ENCODE results near the gene ZNF189.

Gene ZNF189

GRCh38 chr9:101398068-101398929, at the start of gene ZNF189, which contains the start of gene MRPL50:
Gene ZNF189 (plus strand): TSS chr9:101398851. CDS start chr9:101399157, 306 bp downstream.
Gene MRPL50 (minus strand): TSS chr9:101398618. CDS start chr9:101398592, 26 bp downstream.
- Histone ChIP-seq H3K4me3 (ENCODE audit: low read depth in 1 of 5, low read length in 5 of 5) (peak within 1 kb of the TSS; percentile 73 to 99 (median 91)), H3K9ac (ENCODE audit: low read length in 5 of 5) (peak within 1 kb of the TSS; percentile 91 to 98 (median 96)), H3K9me3 (ENCODE audit: control insufficient read depth in 5 of 5, low read length in 5 of 5) (peaks cover 3 to 8% (median 3%) of the 10 kb centered on the region in 5 donors), H3K27me3 (ENCODE audit: control insufficient read depth in 5 of 5, insufficient read depth in 4 of 5, low read length in 5 of 5) (no peaks in the 10 kb centered on the region), H3K27ac (ENCODE audit: low read depth, low read length) (peak within 1 kb of the TSS; percentile 93), H3K36me3 (ENCODE audit: control insufficient read depth in 5 of 5, insufficient read depth in 5 of 5, low read length in 5 of 5) (peaks cover 29 to 34% (median 32%) of the 10 kb centered on the region in 5 donors), H3K4me1 (ENCODE audit: control insufficient read depth in 5 of 5, insufficient read depth in 5 of 5, low read length in 5 of 5) (peaks cover 6 to 34% (median 31%) of the 10 kb centered on the region in 5 donors)

GRCh38 chr9:101350285-101350684, 48.4 kb upstream of the ZNF189 start:
- no peaks in the 10 kb centered on the region for H3K9me3 ChIP-seq (ENCODE audit: control insufficient read depth in 5 of 5, low read length in 5 of 5)
- H3K27me3 ChIP-seq (ENCODE audit: control insufficient read depth in 5 of 5, insufficient read depth in 4 of 5, low read length in 5 of 5), result no peaks in the 10 kb centered on the region
- no peak overlapping the region for H3K4me3 ChIP-seq (ENCODE audit: low read depth in 1 of 5, low read length in 5 of 5)
- no peak overlapping the region for H3K27ac ChIP-seq (ENCODE audit: low read depth, low read length)
- H3K4me1 ChIP-seq (ENCODE audit: control insufficient read depth in 5 of 5, insufficient read depth in 5 of 5, low read length in 5 of 5), result no peaks in the 10 kb centered on the region
- no peaks in the 10 kb centered on the region for H3K36me3 ChIP-seq (ENCODE audit: control insufficient read depth in 5 of 5, insufficient read depth in 5 of 5, low read length in 5 of 5)
- H3K9ac ChIP-seq (ENCODE audit: low read length in 5 of 5), result no peak overlapping the region

DNA sequence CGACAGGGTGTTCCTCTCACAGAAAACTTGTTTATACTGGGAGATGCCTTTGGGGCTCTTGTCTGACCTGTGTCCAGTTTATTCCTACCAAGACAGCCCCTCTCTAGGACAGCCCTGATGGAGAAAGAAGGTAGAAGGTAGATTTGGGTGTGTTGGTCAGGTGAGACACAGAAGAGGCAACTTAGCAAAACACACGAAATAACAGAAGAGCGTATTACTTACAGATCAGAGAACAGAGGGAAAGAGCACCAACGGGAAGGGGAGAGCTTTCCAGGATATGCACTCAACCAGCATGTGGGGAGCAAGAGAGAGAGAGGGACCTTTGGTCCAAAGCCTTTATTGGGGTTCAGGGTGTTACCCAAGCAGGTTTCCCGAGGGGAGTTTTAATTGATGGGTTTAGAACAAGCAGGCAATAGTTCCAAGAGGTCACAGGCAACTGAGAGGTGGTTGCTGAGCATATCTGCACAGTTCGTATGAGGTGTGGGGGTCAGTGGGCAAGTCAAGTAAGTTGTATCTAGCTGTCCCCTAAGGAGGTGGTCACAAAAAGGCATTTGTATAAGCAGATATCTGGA, 45.7 kb upstream of the ZNF189 start:
- H3K27me3 ChIP-seq (ENCODE audit: control insufficient read depth in 5 of 5, insufficient read depth in 4 of 5, low read length in 5 of 5), result no peaks in the 10 kb centered on the region
- H3K9ac ChIP-seq (ENCODE audit: low read length in 5 of 5), result no peak overlapping the region
- H3K4me3 ChIP-seq (ENCODE audit: low read depth in 1 of 5, low read length in 5 of 5), result no peak overlapping the region
- no peak overlapping the region for H3K27ac ChIP-seq (ENCODE audit: low read depth, low read length)
- no peaks in the 10 kb centered on the region for H3K9me3 ChIP-seq (ENCODE audit: control insufficient read depth in 5 of 5, low read length in 5 of 5)
- H3K36me3 ChIP-seq (ENCODE audit: control insufficient read depth in 5 of 5, insufficient read depth in 5 of 5, low read length in 5 of 5), result no peaks in the 10 kb centered on the region
- H3K4me1 ChIP-seq (ENCODE audit: control insufficient read depth in 5 of 5, insufficient read depth in 5 of 5, low read length in 5 of 5), result no peaks in the 10 kb centered on the region

DNA sequence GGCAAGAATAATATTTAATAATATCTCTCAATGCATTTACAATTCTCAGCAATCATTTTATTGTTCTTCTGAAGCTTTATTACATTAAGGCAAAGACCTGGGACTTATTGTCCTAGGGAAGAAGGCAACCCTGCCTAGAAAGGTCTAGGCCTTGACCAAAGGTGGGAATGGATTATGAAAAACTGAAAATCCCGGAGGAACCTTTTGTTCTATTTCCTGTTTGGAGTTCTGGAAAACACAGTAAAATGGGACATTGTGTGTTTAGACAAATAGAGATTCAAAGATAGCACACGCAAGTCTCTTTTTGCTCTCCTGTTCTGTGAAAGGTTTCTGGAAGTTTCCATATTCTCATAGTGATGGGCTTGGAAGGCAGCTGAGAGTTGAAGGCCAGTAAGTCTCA, 45.0 kb upstream of the ZNF189 start:
- no peaks in the 10 kb centered on the region for H3K4me1 ChIP-seq (ENCODE audit: control insufficient read depth in 5 of 5, insufficient read depth in 5 of 5, low read length in 5 of 5)
- H3K9me3 ChIP-seq (ENCODE audit: control insufficient read depth in 5 of 5, low read length in 5 of 5), result no peaks in the 10 kb centered on the region
- no peak overlapping the region for H3K9ac ChIP-seq (ENCODE audit: low read length in 5 of 5)
- no peaks in the 10 kb centered on the region for H3K27me3 ChIP-seq (ENCODE audit: control insufficient read depth in 5 of 5, insufficient read depth in 4 of 5, low read length in 5 of 5)
- no peak overlapping the region for H3K27ac ChIP-seq (ENCODE audit: low read depth, low read length)
- no peak overlapping the region for H3K4me3 ChIP-seq (ENCODE audit: low read depth in 1 of 5, low read length in 5 of 5)
- no peaks in the 10 kb centered on the region for H3K36me3 ChIP-seq (ENCODE audit: control insufficient read depth in 5 of 5, insufficient read depth in 5 of 5, low read length in 5 of 5)

GRCh38 chr9:101354143-101354764, 44.4 kb upstream of the ZNF189 start:
- Histone ChIP-seq H3K9ac (ENCODE audit: low read length in 5 of 5) (no peak overlapping the region), H3K27ac (ENCODE audit: low read depth, low read length) (no peak overlapping the region), H3K36me3 (ENCODE audit: control insufficient read depth in 5 of 5, insufficient read depth in 5 of 5, low read length in 5 of 5) (no peaks in the 10 kb centered on the region), H3K4me3 (ENCODE audit: low read depth in 1 of 5, low read length in 5 of 5) (no peak overlapping the region), H3K4me1 (ENCODE audit: control insufficient read depth in 5 of 5, insufficient read depth in 5 of 5, low read length in 5 of 5) (no peaks in the 10 kb centered on the region), H3K27me3 (ENCODE audit: control insufficient read depth in 5 of 5, insufficient read depth in 4 of 5, low read length in 5 of 5) (no peaks in the 10 kb centered on the region), H3K9me3 (ENCODE audit: control insufficient read depth in 5 of 5, low read length in 5 of 5) (no peaks in the 10 kb centered on the region)

- Histone ChIP-seq H3K4me1 (ENCODE audit: control insufficient read depth in 5 of 5, insufficient read depth in 5 of 5, low read length in 5 of 5) (no peaks in the 10 kb centered on the region), H3K27ac (ENCODE audit: low read depth, low read length) (no peak overlapping the region), H3K9ac (ENCODE audit: low read length in 5 of 5) (no peak overlapping the region), H3K4me3 (ENCODE audit: low read depth in 1 of 5, low read length in 5 of 5) (no peak overlapping the region), H3K9me3 (ENCODE audit: control insufficient read depth in 5 of 5, low read length in 5 of 5) (no peaks in the 10 kb centered on the region), H3K36me3 (ENCODE audit: control insufficient read depth in 5 of 5, insufficient read depth in 5 of 5, low read length in 5 of 5) (no peaks in the 10 kb centered on the region), H3K27me3 (ENCODE audit: control insufficient read depth in 5 of 5, insufficient read depth in 4 of 5, low read length in 5 of 5) (no peaks in the 10 kb centered on the region)
Measured at GRCh38 chr9:101354765-101355708, 43.6 kb upstream of the ZNF189 start.

GRCh38 chr9:101356619-101357018, 42.0 kb upstream of the ZNF189 start:
- Histone ChIP-seq H3K27ac (ENCODE audit: low read depth, low read length) (no peak overlapping the region), H3K27me3 (ENCODE audit: control insufficient read depth in 5 of 5, insufficient read depth in 4 of 5, low read length in 5 of 5) (no peaks in the 10 kb centered on the region), H3K4me1 (ENCODE audit: control insufficient read depth in 5 of 5, insufficient read depth in 5 of 5, low read length in 5 of 5) (no peaks in the 10 kb centered on the region), H3K9ac (ENCODE audit: low read length in 5 of 5) (no peak overlapping the region), H3K4me3 (ENCODE audit: low read depth in 1 of 5, low read length in 5 of 5) (no peak overlapping the region), H3K36me3 (ENCODE audit: control insufficient read depth in 5 of 5, insufficient read depth in 5 of 5, low read length in 5 of 5) (no peaks in the 10 kb centered on the region), H3K9me3 (ENCODE audit: control insufficient read depth in 5 of 5, low read length in 5 of 5) (no peaks in the 10 kb centered on the region)

- no peak overlapping the region for H3K4me3 ChIP-seq (ENCODE audit: low read depth in 1 of 5, low read length in 5 of 5)
- H3K4me1 ChIP-seq (ENCODE audit: control insufficient read depth in 5 of 5, insufficient read depth in 5 of 5, low read length in 5 of 5), result no peaks in the 10 kb centered on the region
- H3K9ac ChIP-seq (ENCODE audit: low read length in 5 of 5), result no peak overlapping the region
- H3K27me3 ChIP-seq (ENCODE audit: control insufficient read depth in 5 of 5, insufficient read depth in 4 of 5, low read length in 5 of 5), result no peaks in the 10 kb centered on the region
- no peak overlapping the region for H3K27ac ChIP-seq (ENCODE audit: low read depth, low read length)
- H3K36me3 ChIP-seq (ENCODE audit: control insufficient read depth in 5 of 5, insufficient read depth in 5 of 5, low read length in 5 of 5), result no peaks in the 10 kb centered on the region
- H3K9me3 ChIP-seq (ENCODE audit: control insufficient read depth in 5 of 5, low read length in 5 of 5), result no peaks in the 10 kb centered on the region
Measured at GRCh38 chr9:101359679-101360078, 39.0 kb upstream of the ZNF189 start.

GRCh38 chr9:101360647-101361046, 38.0 kb upstream of the ZNF189 start:
- H3K4me3 ChIP-seq (ENCODE audit: low read depth in 1 of 5, low read length in 5 of 5), result no peak overlapping the region
- no peak overlapping the region for H3K27ac ChIP-seq (ENCODE audit: low read depth, low read length)
- H3K27me3 ChIP-seq (ENCODE audit: control insufficient read depth in 5 of 5, insufficient read depth in 4 of 5, low read length in 5 of 5), result no peaks in the 10 kb centered on the region
- no peaks in the 10 kb centered on the region for H3K36me3 ChIP-seq (ENCODE audit: control insufficient read depth in 5 of 5, insufficient read depth in 5 of 5, low read length in 5 of 5)
- no peaks in the 10 kb centered on the region for H3K4me1 ChIP-seq (ENCODE audit: control insufficient read depth in 5 of 5, insufficient read depth in 5 of 5, low read length in 5 of 5)
- H3K9ac ChIP-seq (ENCODE audit: low read length in 5 of 5), result no peak overlapping the region
- no peaks in the 10 kb centered on the region for H3K9me3 ChIP-seq (ENCODE audit: control insufficient read depth in 5 of 5, low read length in 5 of 5)

Measured in subcutaneous abdominal adipose tissue (tissue), 5 donors.